ENCODE measurements around the gene PPP1R13B.
"Not testable (repeated sequence)": the region's sequence is repeated elsewhere in the genome, so short reads cannot be mapped to it uniquely, and the experiment has no call there.

The PPP1R13B gene

GRCh38 chr14:103858063-103858781 lies 10.8 kb upstream of the PPP1R13B start:
- DNase-seq, result no peak

DNA sequence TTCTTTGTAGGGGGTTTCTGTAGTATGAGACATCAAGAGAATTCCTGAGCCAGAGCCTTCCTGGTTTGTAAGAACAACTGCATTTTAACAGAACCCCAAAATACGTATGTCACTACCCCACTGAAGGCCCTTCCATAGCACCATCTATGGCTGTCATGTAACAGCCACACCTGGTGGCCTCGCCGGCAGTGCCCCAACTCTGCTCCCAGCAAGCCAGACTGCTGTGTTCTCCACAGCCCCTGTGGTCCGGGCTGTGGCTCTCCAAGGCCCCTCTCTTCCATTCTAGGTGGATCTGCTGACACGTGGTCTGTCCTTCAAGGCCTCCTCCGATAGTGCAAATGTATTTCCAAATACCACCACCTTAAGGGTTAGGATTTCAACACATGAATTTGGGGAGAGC lies 9.9 kb upstream of the PPP1R13B start:
- DNase-seq, result no peak

DNA sequence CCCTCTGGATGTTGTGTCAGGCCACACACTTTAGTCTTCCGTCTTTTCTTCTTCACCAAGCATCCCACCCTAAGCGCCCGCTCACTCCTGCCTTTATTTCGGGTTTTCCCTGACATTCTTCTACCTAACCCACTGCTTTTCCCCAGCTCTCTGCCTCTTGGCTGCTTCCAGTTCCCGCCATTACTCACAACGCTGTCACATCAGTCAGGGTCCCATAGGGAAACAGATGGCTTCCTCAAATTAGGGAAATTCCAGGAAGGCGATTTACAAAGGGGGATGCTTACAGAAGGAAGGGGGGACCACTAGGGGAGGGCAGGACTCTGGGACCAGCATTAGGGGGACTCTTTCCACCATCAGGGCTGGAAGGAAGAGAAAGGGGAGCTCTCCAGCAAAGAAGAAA lies 9.2 kb upstream of the PPP1R13B start:
- DNase-seq, result no peak

GRCh38 chr14:103856105-103856504 lies 8.7 kb upstream of the PPP1R13B start:
- DNase-seq, result no peak

GRCh38 chr14:103855734-103856095 lies 8.3 kb upstream of the PPP1R13B start:
- DNase-seq, result no peak

DNA sequence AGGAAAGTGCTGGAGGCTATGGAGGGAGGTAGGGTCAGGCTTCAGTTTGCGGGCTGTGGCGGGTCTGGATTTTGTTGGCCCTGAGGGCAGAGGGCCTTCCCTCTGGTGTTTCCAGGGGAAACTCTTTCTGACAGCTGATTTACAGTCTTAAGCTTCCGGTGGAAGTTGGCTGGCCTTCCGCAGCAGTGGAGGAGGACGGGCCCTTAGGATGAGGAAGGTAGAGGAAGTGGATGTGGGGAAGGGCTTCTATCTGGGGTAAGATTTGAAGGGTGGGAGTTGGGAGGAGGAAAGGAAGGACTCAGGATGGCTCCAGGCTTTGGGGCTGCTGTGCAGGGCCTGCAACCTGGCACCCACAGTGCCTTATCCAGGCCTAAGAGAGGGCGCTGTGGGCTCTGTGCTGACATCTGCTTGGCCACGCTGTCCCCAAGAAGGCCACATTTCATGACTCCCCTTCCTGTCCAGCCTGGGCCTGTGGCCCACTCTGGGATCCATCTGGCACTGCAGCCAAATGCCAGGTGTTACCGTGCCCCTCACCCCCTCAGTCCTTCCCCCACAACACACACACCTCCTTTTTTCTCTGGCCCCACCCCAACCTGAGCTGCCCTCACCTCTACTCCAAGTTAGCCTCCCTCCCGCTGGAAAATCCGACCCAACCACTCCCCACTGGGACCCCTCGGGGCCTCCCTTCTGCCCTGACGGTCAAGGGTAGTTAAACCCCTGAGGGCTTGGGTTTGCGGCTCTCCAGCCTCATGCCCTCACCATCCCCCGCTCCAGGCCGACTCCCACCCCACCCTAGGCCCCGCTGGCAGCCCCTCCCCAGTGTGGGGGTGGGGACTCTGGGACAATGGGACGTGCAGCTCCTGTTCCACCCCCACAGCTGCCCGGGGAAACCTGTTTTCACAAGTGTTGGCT lies 7.7 kb upstream of the PPP1R13B start:
- DNase-seq, result no peak

GRCh38 chr14:103854017-103854808 lies 6.8 kb upstream of the PPP1R13B start:
- DNase-seq, result no peak

DNA sequence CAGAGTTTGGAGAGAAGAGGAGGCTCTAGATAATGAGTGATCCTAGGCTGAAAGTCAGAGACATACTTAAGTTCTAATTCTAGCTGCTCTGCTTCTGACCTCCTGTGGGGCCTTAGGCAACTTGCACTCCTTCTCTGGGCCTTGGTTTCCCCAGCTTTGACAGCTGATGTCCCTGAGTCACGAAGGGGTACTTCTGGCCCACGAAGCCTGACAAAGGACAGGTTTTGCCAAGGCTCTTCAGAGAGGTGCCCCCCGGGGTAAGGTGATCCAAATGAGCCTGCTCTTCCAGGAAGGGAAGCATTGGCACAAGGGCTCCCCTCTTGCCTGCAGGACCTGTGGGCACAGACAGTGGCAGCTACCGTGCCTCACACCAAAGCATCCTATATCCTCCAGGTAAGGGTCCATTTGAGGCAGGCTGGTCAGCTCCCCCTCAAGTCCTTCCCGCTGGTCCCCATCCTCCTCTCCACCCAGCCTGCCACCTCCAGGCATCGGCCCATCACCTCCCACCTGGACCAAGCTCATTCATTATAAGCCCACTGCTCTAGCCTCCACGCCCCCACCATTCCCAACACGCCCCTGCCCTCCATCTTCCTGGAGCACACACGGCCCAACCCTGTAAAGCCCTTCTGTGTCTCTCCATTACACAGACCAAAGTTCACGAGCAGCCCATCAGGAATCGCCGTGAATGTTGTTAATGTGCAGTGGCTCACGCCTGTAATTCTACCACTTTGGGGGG lies 1.9 kb upstream of the PPP1R13B start:
- no peak for DNase-seq

DNA sequence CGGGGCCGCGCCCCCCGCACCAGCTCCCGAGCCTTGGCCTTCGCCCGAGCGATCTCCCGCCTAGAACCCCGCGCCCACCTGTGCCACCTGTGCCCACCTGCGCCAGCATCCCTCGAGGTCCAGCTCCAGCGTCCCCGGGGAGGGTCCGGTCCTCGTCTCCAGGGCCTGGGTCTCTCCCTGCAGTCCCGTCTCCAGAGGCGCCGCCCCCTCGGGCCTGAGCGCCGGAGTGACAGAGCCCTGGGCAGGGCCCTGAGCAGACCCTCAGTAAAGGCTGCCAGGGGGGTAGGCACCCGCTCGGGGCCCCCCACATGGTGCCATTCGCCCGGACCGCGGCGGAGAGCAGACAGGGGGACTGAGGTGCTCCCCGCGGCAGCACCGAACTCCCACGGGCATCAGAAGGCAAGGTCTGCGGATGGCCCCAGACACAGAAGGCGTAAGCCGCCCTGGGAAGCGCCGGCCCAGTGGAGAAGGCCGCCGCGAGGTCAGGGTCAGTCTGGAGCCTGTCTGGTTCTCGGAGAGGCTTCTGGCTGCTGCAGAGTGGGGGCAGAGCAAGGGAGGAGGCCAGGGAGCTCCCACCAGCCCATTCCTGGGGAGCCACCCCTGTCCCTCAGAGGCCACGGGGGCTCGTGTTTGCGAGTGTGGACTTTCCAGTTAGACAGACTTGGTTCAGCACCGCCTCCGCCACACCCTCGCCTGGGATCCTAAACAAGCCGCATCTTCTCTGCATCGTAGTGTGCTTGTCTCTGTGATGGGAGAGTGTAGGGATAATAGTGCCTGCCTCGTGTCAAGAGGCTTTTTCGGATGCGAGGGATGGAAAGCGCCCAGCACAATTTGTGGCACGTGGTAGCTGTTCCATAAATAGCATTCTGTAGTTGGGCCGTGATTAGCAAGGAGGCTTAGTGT lies 1.1 kb upstream of the PPP1R13B start:
- no peak for DNase-seq

DNA sequence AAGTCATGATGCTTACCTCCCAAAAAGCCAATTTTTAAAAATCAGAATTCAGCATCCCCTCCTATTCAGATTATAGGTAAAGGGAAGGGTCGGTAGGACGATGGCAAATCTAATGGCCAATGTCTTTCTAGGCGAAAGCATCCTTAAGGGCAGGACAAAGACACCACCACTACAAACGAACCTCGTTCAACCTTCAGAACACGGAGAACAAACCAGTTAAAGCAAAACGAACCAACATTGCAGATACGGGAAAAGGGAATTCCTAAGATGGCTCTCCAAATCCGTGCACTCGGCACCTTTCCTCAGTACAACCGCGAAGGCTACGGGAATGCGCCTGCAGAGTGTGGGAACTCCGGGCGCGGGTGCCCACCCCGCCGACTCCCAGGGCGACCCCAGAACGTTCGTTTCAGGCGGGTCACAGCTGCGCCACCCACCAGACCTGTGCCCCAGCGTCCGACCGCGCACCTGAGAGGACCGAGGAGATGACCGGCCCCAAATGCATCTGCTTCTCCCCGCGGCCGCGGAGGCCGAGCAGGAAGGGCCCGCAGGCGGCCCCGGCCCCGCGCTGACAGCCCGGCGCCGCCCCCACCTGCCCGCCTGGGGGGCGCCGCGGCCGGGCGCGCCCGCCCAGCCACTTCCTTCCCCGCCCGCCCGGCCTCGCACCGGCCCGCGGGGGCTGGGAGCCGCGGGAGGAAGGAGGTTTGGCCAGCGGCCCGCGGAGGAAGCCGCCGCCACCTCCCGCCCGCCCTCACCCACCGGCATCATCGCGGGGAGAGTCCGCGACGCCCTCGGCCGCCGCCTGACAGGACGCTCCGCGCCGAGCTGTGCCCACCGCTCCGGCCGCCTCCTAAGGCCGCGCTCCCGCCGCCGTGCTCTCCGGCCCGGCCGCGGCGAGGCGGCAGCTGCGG lies 578 bp downstream of the PPP1R13B start:
- no peak for DNase-seq

- DNase-seq, result no peak
These were observed 1.3 kb downstream of the PPP1R13B start for GRCh38 chr14:103846097-103846496.

- DNase-seq, result no peak
These were observed 2.0 kb downstream of the PPP1R13B start for GRCh38 chr14:103845327-103845726.

DNA sequence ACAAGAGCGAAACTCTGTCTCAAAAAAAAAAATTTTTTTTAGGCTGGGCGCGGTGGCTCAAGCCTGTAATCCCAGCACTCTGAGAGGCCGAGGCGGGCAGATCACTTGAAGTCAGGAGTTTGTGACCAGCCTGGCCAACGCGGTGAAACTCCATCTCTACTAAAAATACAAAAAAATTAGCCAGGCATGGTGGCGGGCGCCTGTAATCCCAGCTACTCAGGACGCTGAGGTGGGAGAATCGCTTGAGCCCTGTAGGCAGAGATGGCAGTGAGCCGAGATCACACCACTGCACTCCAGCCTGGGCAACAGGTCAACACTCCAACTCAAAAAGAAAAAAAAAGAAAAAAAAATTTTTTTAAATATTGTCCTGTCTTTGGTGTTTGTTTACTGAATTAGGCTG lies 6.1 kb downstream of the PPP1R13B start:
- not testable (repeated sequence) for DNase-seq

- DNase-seq, result no peak
These were observed 7.4 kb downstream of the PPP1R13B start for GRCh38 chr14:103840014-103840413.

GRCh38 chr14:103839579-103839978 lies 7.8 kb downstream of the PPP1R13B start:
- no peak for DNase-seq

DNA sequence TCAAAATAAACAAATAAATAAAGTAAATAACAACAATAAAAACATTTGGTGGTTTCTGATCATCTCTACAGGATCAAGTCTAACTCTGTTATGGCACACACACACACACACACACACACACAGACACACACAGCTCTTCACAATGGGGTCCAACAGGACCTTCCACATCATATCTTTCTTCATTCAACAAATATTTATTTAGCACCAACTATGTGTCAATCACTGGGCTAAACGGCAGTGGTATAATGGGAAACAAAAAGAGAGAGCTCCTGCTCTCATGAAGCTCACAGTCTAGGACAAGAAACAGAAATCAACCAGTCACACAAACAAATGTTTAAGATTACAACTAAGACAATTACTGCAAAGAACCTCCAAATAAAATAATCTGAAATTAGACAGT lies 9.3 kb downstream of the PPP1R13B start:
- no peak for DNase-seq

DNA sequence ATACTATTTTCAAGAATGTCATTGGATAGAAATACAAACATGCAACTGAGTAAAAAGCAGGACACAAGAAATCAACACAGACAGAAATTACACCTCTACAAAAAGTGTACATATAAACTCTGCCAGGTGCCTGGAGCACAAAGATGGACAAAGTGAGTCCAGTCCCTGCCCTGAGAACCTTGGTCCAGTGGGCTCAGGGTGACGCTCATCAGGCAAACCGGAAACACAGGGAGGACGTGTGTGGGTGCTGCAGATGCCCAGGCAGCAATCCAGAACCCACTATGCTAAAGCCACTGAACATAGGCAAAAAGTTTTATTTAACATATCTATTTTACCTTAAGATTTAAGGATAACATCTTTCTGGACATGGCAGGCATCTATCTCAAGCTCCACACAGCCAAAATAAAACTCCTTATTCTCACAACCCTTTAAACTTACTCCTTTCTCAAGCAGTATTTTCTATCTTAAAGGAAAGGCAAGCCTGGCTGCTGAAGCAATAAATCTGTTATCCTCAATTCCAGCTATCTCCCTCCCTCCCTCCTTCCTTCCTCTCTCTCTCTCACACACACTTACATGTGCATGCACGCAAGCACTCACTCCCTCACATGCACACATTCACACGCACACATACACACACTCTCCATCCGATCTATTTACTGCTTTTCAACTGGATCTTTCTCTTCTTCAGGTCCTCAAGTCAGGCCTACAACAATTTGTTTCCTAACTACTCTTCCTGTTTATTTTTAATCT lies 10.2 kb downstream of the PPP1R13B start:
- no peak for DNase-seq

GRCh38 chr14:103834956-103835355 lies 12.4 kb downstream of the PPP1R13B start:
- DNase-seq, result no peak

DNA sequence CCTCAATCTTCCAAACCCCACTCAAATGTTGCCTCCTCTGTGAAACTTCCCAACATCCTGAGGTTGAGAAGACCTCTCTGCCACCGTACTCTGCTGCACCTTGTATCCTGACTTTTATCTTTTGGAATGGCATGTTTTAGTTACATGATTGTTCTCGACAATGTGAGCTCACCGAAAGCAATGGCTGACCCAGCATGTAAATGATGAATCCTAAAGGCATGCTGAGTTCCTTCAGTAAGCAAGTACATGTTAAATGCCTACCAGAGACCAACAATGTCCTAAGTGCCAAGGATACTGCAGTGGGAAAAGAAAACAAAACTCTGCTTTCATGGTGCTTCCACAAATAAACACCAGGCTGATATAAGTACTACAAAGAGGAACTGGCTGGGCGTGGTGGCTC lies 13.7 kb downstream of the PPP1R13B start:
- no peak for DNase-seq

GRCh38 chr14:103832046-103832445 lies 15.3 kb downstream of the PPP1R13B start:
- DNase-seq, result no peak
